Naive thymus-derived CD8-positive, alpha-beta T cell (primary cell): ENCODE data around the gene PYCARD. TPM values are rescaled to one million over a fixed set of nuclear protein-coding genes. Genes with fewer than 3 reads are reported as not detected.
A peak's percentile ranks its signal among the peaks of the same experiment; 100 is the strongest.
"Not testable (repeated sequence)": the region's sequence is repeated elsewhere in the genome, so short reads cannot be mapped to it uniquely, and the experiment has no call there.

Experiments used
- ATAC-seq, 2 donors: fragments of 150-1000 bp; cut with Tn5 transposase in 1 of 2; sonication (Bioruptor Pico), chemical (Tn5 transposase) in 1 of 2; 1 replicate in 1 of 2; 2 replicates in 1 of 2; pipeline ENCODE4 v1.10.0; 2021; ENCODE audit warnings: mild to moderate bottlenecking in 2 of 2, moderate library complexity in 2 of 2
- POLR2A ChIA-PET: fragments of 350-600 bp; sonication (Branson Sonifier 250); formaldehyde crosslinking; loops from one replicate; lab custom pipeline; 2021; ENCODE audit warnings: antibody characterized with exemption; lab: Charles Lee
- DNase-seq, 10 donors: peaks; one replicate each; pipeline versions ENCODE4 v3.0.0 to v3.0.0-alpha.2; 2020 to 2022
- H3K27ac Mint-ChIP-seq, 10 donors: one replicate each; pipeline ENCODE4 v1.8.0; 2020 to 2022; ENCODE audit warnings: mild to moderate bottlenecking in 10 of 10, mixed read lengths in 10 of 10, moderate library complexity in 4 of 10, inconsistent platforms in 1 of 10
- H3K27me3 Mint-ChIP-seq, 5 donors: one replicate each; pipeline ENCODE4 v1.8.0; 2021 to 2022; ENCODE audit warnings: mixed read lengths in 5 of 5
- H3K36me3 Mint-ChIP-seq, 3 donors: one replicate each; pipeline ENCODE4 v1.8.0; 2020 to 2022; ENCODE audit warnings: mixed read lengths in 3 of 3, mild to moderate bottlenecking in 2 of 3, inconsistent platforms in 1 of 3
- H3K4me1 Mint-ChIP-seq, 4 donors: one replicate each; pipeline ENCODE4 v1.8.0; 2021 to 2022; ENCODE audit warnings: mixed read lengths in 4 of 4
- H3K4me3 Mint-ChIP-seq, 10 donors: one replicate each; pipeline ENCODE4 v1.8.0; 2020 to 2022; ENCODE audit warnings: mild to moderate bottlenecking in 10 of 10, mixed read lengths in 10 of 10, moderate library complexity in 6 of 10, inconsistent platforms in 1 of 10
- H3K9me3 Mint-ChIP-seq, 9 donors: one replicate each; pipeline ENCODE4 v1.8.0; 2020 to 2022; ENCODE audit warnings: mixed read lengths in 9 of 9, mild to moderate bottlenecking in 3 of 9, inconsistent platforms in 1 of 9, moderate library complexity in 1 of 9
- polyA plus RNA-seq, 3 donors: library from polyadenylated mRNA; unstranded; fragments of 300-500 nt; fragmentation: Illumina TruSeq; gene quantifications; one replicate each; pipeline ENCODE4 v1.2.3, GENCODE V29; 2021
- total RNA-seq, 8 experiments: library from RNA in 2 of 8; stranded (reverse) in 2 of 8; gene quantifications; one replicate each; pipeline ENCODE4 v1.2.3 and lab custom pipeline; 2021 to 2026

Gene PYCARD
- total RNA-seq = 10 to 100 TPM; 22.0 to 22.2 TPM
- 10 to 100 TPM; 39.3 to 65.2 (median 39.7) TPM for polyA plus RNA-seq
- total RNA-seq (lab: John Stamatoyannopoulos, UW) = 0.93 to 9.5 (median 5.4) reads per million in 6 experiments

- Mint-ChIP-seq H3K36me3 (peaks cover 0 to 10% (median 0%) of the 10 kb centered on the region in 3 donors), H3K9me3 (no peaks in the 10 kb centered on the region), H3K4me3 (peak within 1 kb of the TSS; percentile 85 to 93 (median 89)), H3K4me1 (peaks cover 30 to 56% (median 54%) of the 10 kb centered on the region in 4 donors), H3K27ac (peak within 1 kb of the TSS; percentile 80 to 91 (median 88)), H3K27me3 (no peaks in the 10 kb centered on the region)
- POLR2A ChIA-PET = interaction anchor here (0.6 to 11.3 kb wide), 23 partner anchors 9 to 1205 kb away, joined by 3 to 164 read pairs (median 4); partner anchors contain the start of genes ARMC5, FUS, KAT8 and PYDC1
- peak; percentile 41 to 45 for ATAC-seq
- DNase-seq = peak in 4 of 10 donors; percentile 18 to 55 (median 40)
These were observed at the start of gene PYCARD for GRCh38 chr16:31202414-31203375. Gene PYCARD, minus strand, starts transcription at chr16:31202760. Its CDS starts 70 bp downstream, at chr16:31202690.

- Mint-ChIP-seq H3K4me3 (no peak overlapping the region), H3K27me3 (no peaks in the 10 kb centered on the region), H3K9me3 (no peaks in the 10 kb centered on the region), H3K4me1 (peaks cover 7 to 16% (median 10%) of the 10 kb centered on the region in 4 donors), H3K27ac (no peak overlapping the region), H3K36me3 (no peaks in the 10 kb centered on the region)
- ATAC-seq = no peak
- DNase-seq = no peak
- POLR2A ChIA-PET = no interaction called here
These were observed 48.9 kb upstream of the PYCARD start for GRCh38 chr16:31251435-31251834.

- ATAC-seq = no peak
- Mint-ChIP-seq H3K9me3 (no peaks in the 10 kb centered on the region), H3K27me3 (no peaks in the 10 kb centered on the region), H3K36me3 (no peaks in the 10 kb centered on the region), H3K4me3 (no peak overlapping the region), H3K4me1 (peaks cover 7 to 16% (median 10%) of the 10 kb centered on the region in 4 donors), H3K27ac (no peak overlapping the region)
- DNase-seq = no peak
- POLR2A ChIA-PET = no interaction called here
These were observed 48.3 kb upstream of the PYCARD start for GRCh38 chr16:31250782-31251384.

GRCh38 chr16:31248344-31248743, 45.8 kb upstream of the PYCARD start:
- no peaks in the 10 kb centered on the region for H3K36me3 Mint-ChIP-seq
- H3K27ac Mint-ChIP-seq = no peak overlapping the region
- DNase-seq (no peak), ATAC-seq (no peak)
- no peaks in the 10 kb centered on the region for H3K27me3 Mint-ChIP-seq
- H3K9me3 Mint-ChIP-seq = no peaks in the 10 kb centered on the region
- POLR2A ChIA-PET = interaction anchor here (0.6 to 1.2 kb wide), 2 partner anchors 10 to 23 kb away, joined by 3 read pairs; no protein-coding TSS in a partner anchor
- H3K4me1 Mint-ChIP-seq = peaks cover 2 to 14% (median 5%) of the 10 kb centered on the region in 4 donors
- no peak overlapping the region for H3K4me3 Mint-ChIP-seq

- Mint-ChIP-seq H3K9me3 (no peaks in the 10 kb centered on the region), H3K4me3 (no peak overlapping the region), H3K27me3 (no peaks in the 10 kb centered on the region), H3K4me1 (peaks cover 0 to 15% (median 2%) of the 10 kb centered on the region in 4 donors), H3K27ac (peak overlapping the region in 1 of 10 donors; percentile 72), H3K36me3 (no peaks in the 10 kb centered on the region)
- ATAC-seq (no peak), DNase-seq (no peak)
- POLR2A ChIA-PET = no interaction called here
These were observed 43.7 kb upstream of the PYCARD start for GRCh38 chr16:31246296-31246695.

GRCh38 chr16:31245598-31245997, 43.0 kb upstream of the PYCARD start:
- H3K27ac Mint-ChIP-seq, H3K36me3 Mint-ChIP-seq: not testable (repeated sequence)

GRCh38 chr16:31243734-31244670, 41.4 kb upstream of the PYCARD start:
- no peaks in the 10 kb centered on the region for H3K27me3 Mint-ChIP-seq
- DNase-seq = peak in 1 of 10 donors; percentile 15
- no peaks in the 10 kb centered on the region for H3K9me3 Mint-ChIP-seq
- no peak overlapping the region for H3K4me3 Mint-ChIP-seq
- POLR2A ChIA-PET = no interaction called here
- H3K36me3 Mint-ChIP-seq = no peaks in the 10 kb centered on the region
- ATAC-seq = no peak
- peaks cover 0 to 11% (median 0%) of the 10 kb centered on the region in 4 donors for H3K4me1 Mint-ChIP-seq
- H3K27ac Mint-ChIP-seq = no peak overlapping the region

More at GRCh38 chr16:31245598-31245997, 43.0 kb upstream of the PYCARD start:
- DNase-seq, H3K4me3 Mint-ChIP-seq, H3K27me3 Mint-ChIP-seq, H3K9me3 Mint-ChIP-seq, ATAC-seq, POLR2A ChIA-PET: not testable (repeated sequence)
- H3K4me1 Mint-ChIP-seq = peaks cover 0 to 11% (median 0%) of the 10 kb centered on the region in 4 donors

GRCh38 chr16:31242206-31242605, 39.6 kb upstream of the PYCARD start:
- POLR2A ChIA-PET = no interaction called here
- no peaks in the 10 kb centered on the region for H3K9me3 Mint-ChIP-seq
- peak overlapping the region in 1 of 10 donors; percentile 19 for H3K4me3 Mint-ChIP-seq
- peak overlapping the region in 1 of 10 donors; percentile 15 for H3K27ac Mint-ChIP-seq
- no peaks in the 10 kb centered on the region for H3K27me3 Mint-ChIP-seq
- no peak for DNase-seq
- H3K36me3 Mint-ChIP-seq = no peaks in the 10 kb centered on the region
- H3K4me1 Mint-ChIP-seq = peaks cover 0 to 11% (median 0%) of the 10 kb centered on the region in 4 donors
- ATAC-seq = no peak

- H3K27ac Mint-ChIP-seq = no peak overlapping the region
- peaks cover 0 to 3% (median under 1%) of the 10 kb centered on the region in 4 donors for H3K4me1 Mint-ChIP-seq
These were observed 35.5 kb upstream of the PYCARD start for GRCh38 chr16:31238041-31238440.

GRCh38 chr16:31229501-31229900, 26.9 kb upstream of the PYCARD start:
- Mint-ChIP-seq H3K36me3 (peaks cover 0 to 5% (median 0%) of the 10 kb centered on the region in 3 donors), H3K9me3 (peaks cover 0 to 4% (median 0%) of the 10 kb centered on the region in 9 donors), H3K27ac (no peak overlapping the region), H3K4me1 (no peaks in the 10 kb centered on the region), H3K27me3 (peaks cover 0 to 2% (median 0%) of the 10 kb centered on the region in 5 donors), H3K4me3 (no peak overlapping the region)
- no peak for ATAC-seq
- no peak for DNase-seq
- POLR2A ChIA-PET = no interaction called here

More at GRCh38 chr16:31238041-31238440, 35.5 kb upstream of the PYCARD start:
- Mint-ChIP-seq H3K36me3 (peaks cover 0 to 5% (median 0%) of the 10 kb centered on the region in 3 donors), H3K27me3 (no peaks in the 10 kb centered on the region), H3K4me3 (no peak overlapping the region), H3K9me3 (peaks cover 0 to 4% (median 0%) of the 10 kb centered on the region in 9 donors)
- POLR2A ChIA-PET = interaction anchor here (1.0 kb wide), 1 partner anchor 10 kb away, joined by 3 read pairs; no protein-coding TSS in a partner anchor
- ATAC-seq (no peak), DNase-seq (no peak)

- H3K9me3 Mint-ChIP-seq = no peaks in the 10 kb centered on the region
- POLR2A ChIA-PET = no interaction called here
- H3K36me3 Mint-ChIP-seq = no peaks in the 10 kb centered on the region
- H3K27ac Mint-ChIP-seq = no peak overlapping the region
- H3K27me3 Mint-ChIP-seq = peaks cover 0 to 2% (median 0%) of the 10 kb centered on the region in 5 donors
- ATAC-seq (no peak), DNase-seq (no peak)
- no peaks in the 10 kb centered on the region for H3K4me1 Mint-ChIP-seq
- H3K4me3 Mint-ChIP-seq = no peak overlapping the region
These were observed 25.6 kb upstream of the PYCARD start for GRCh38 chr16:31228206-31228605.
